H7 (cell line): ENCODE data around the gene ARMC8. TPM values are rescaled to one million over a fixed set of nuclear protein-coding genes. Genes with fewer than 3 reads are reported as not detected.

Experiments
- DNase-seq: peaks from one replicate; pipeline ENCODE4 v3.0.0; 2012
- H3K27me3 ChIP-seq: 2 replicates; pipeline ENCODE4 v1.6.0; 2011; ENCODE audit warnings: mild to moderate bottlenecking, low read length; ENCODE audit not compliant: control insufficient read depth, insufficient read depth
- H3K36me3 ChIP-seq: replicated peaks from 2 replicates; pipeline ENCODE4 v1.5.1; 2011; ENCODE audit warnings: low read length; ENCODE audit not compliant: control insufficient read depth, insufficient read depth
- H3K4me3 ChIP-seq: 2 replicates; pipeline ENCODE4 v1.5.1; 2011; ENCODE audit warnings: low read depth, mild to moderate bottlenecking, control low read depth, low read length, moderate library complexity; ENCODE audit not compliant: insufficient read depth
- total RNA-seq: library from RNA; depleted of rRNA; stranded (reverse); fragments of >200 nt; shearing (Covaris generic); gene quantifications from 2 replicates; pipeline ENCODE4 v1.2.3, GENCODE V29; 2014

Gene ARMC8
- total RNA-seq, 1 experiment from 2014 or later: 43.2 TPM

GRCh38 chr3:138245026-138245425 lies 57.9 kb downstream of the ARMC8 start:
- DNase-seq: no peak
- no peaks in the 10 kb centered on the region; the same call in 1 of the 2 replicates for H3K36me3 ChIP-seq
- H3K4me3 ChIP-seq: no peak overlapping the region
- no peaks in the 10 kb centered on the region for H3K27me3 ChIP-seq

- Histone ChIP-seq H3K27me3 (no peaks in the 10 kb centered on the region), H3K36me3 (no peaks in the 10 kb centered on the region), H3K4me3 (no peak overlapping the region)
- DNase-seq: no peak
These were observed 62.5 kb downstream of the ARMC8 start for GRCh38 chr3:138249636-138250035.

GRCh38 chr3:138253609-138254008 lies 66.5 kb downstream of the ARMC8 start:
- no peak overlapping the region for H3K4me3 ChIP-seq
- no peak for DNase-seq
- no peaks in the 10 kb centered on the region for H3K36me3 ChIP-seq
- H3K27me3 ChIP-seq: no peaks in the 10 kb centered on the region

- Histone ChIP-seq H3K27me3 (no peaks in the 10 kb centered on the region), H3K36me3 (no peaks in the 10 kb centered on the region), H3K4me3 (no peak overlapping the region)
- no peak for DNase-seq
These were observed 67.1 kb downstream of the ARMC8 start for GRCh38 chr3:138254216-138254615.

- no peak for DNase-seq
- H3K36me3 ChIP-seq: no peaks in the 10 kb centered on the region
- no peak overlapping the region for H3K4me3 ChIP-seq
- H3K27me3 ChIP-seq: no peaks in the 10 kb centered on the region
These were observed 68.9 kb downstream of the ARMC8 start for GRCh38 chr3:138256022-138256421.

- no peaks in the 10 kb centered on the region for H3K36me3 ChIP-seq
- no peak overlapping the region for H3K4me3 ChIP-seq
- no peak for DNase-seq
- H3K27me3 ChIP-seq: no peaks in the 10 kb centered on the region
These were observed 70.9 kb downstream of the ARMC8 start for GRCh38 chr3:138257986-138258385.

- Histone ChIP-seq H3K4me3 (no peak overlapping the region), H3K27me3 (no peaks in the 10 kb centered on the region), H3K36me3 (no peaks in the 10 kb centered on the region)
- no peak for DNase-seq
These were observed 72.0 kb downstream of the ARMC8 start for GRCh38 chr3:138259126-138259525.

- Histone ChIP-seq H3K36me3 (no peaks in the 10 kb centered on the region), H3K27me3 (no peaks in the 10 kb centered on the region), H3K4me3 (no peak overlapping the region)
- DNase-seq: no peak
These were observed 73.5 kb downstream of the ARMC8 start for GRCh38 chr3:138260611-138261010.

GRCh38 chr3:138263104-138263503 lies 76.0 kb downstream of the ARMC8 start:
- no peak overlapping the region for H3K4me3 ChIP-seq
- H3K36me3 ChIP-seq: no peaks in the 10 kb centered on the region
- no peaks in the 10 kb centered on the region for H3K27me3 ChIP-seq
- no peak for DNase-seq

GRCh38 chr3:138265745-138266144 lies 78.6 kb downstream of the ARMC8 start:
- no peak overlapping the region for H3K4me3 ChIP-seq
- H3K36me3 ChIP-seq: no peaks in the 10 kb centered on the region
- DNase-seq: no peak
- H3K27me3 ChIP-seq: no peaks in the 10 kb centered on the region

GRCh38 chr3:138267083-138267482 lies 80.0 kb downstream of the ARMC8 start:
- Histone ChIP-seq H3K27me3 (no peaks in the 10 kb centered on the region), H3K4me3 (no peak overlapping the region), H3K36me3 (no peaks in the 10 kb centered on the region)
- no peak for DNase-seq

- Histone ChIP-seq H3K4me3 (no peak overlapping the region), H3K36me3 (peaks cover 10% of the 10 kb centered on the region), H3K27me3 (no peaks in the 10 kb centered on the region)
- no peak for DNase-seq
These were observed 83.1 kb downstream of the ARMC8 start for GRCh38 chr3:138270245-138270644.

GRCh38 chr3:138271189-138271794 lies 84.2 kb downstream of the ARMC8 start:
- Histone ChIP-seq H3K36me3 (peaks cover 10% of the 10 kb centered on the region), H3K4me3 (no peak overlapping the region), H3K27me3 (no peaks in the 10 kb centered on the region)
- no peak for DNase-seq

- no peak for DNase-seq
- no peaks in the 10 kb centered on the region for H3K27me3 ChIP-seq
- H3K36me3 ChIP-seq: no peaks in the 10 kb centered on the region
- H3K4me3 ChIP-seq: no peak overlapping the region
These were observed 94.5 kb downstream of the ARMC8 start for GRCh38 chr3:138281561-138281960.

GRCh38 chr3:138282836-138283235 lies 95.7 kb downstream of the ARMC8 start:
- DNase-seq: no peak
- Histone ChIP-seq H3K4me3 (no peak overlapping the region), H3K36me3 (no peaks in the 10 kb centered on the region), H3K27me3 (no peaks in the 10 kb centered on the region)

GRCh38 chr3:138284079-138284478 lies 97.0 kb downstream of the ARMC8 start:
- peaks cover 2% of the 10 kb centered on the region; the same call in 1 of the 2 replicates for H3K36me3 ChIP-seq
- no peak for DNase-seq
- no peak overlapping the region for H3K4me3 ChIP-seq
- no peaks in the 10 kb centered on the region for H3K27me3 ChIP-seq
